ENCODE results near the gene L3HYPDH. TPM values are rescaled to one million over a fixed set of nuclear protein-coding genes. Genes with fewer than 3 reads are reported as not detected.

L3HYPDH gene
- polyA plus RNA-seq, 1 donor (not counting 4 experiments of a cell fraction or from before 2014, with no cell fraction given), result 37.5 TPM

GRCh38 chr14:59509101-59509500 is 24.9 kb upstream of the L3HYPDH start:
- no peak overlapping the region for H3K4me3 ChIP-seq (ENCODE audit: control insufficient read depth in 2 of 3, extremely low read depth in 1 of 3, insufficient read depth in 2 of 3, low read depth in 1 of 3, low read length in 3 of 3)
- H3K9me1 ChIP-seq (ENCODE audit: control insufficient read depth, extremely low read depth, insufficient read depth, low read length), result no peaks in the 10 kb centered on the region
- H4K20me1 ChIP-seq (ENCODE audit: control insufficient read depth, extremely low read depth, insufficient read depth, low read length), result no peaks in the 10 kb centered on the region
- H3K27me3 ChIP-seq (ENCODE audit: control insufficient read depth, extremely low read depth, insufficient read depth, low read length), result no peaks in the 10 kb centered on the region
- H3K4me2 ChIP-seq (ENCODE audit: control insufficient read depth, extremely low read depth, insufficient read depth, low read depth, low read length), result no peak overlapping the region
- dilution Hi-C loops (cut with MboI; ENCODE audit: extremely low pct_ligation_motif_present, low sequenced_read_pairs), result no loop called here
- no peaks in the 10 kb centered on the region for H3K79me2 ChIP-seq (ENCODE audit: control insufficient read depth, insufficient read depth, low read length)
- no peak overlapping the region for H3K9ac ChIP-seq (ENCODE audit: control insufficient read depth, extremely low read depth, insufficient read depth, low read length)
- H2AFZ ChIP-seq (ENCODE audit: control insufficient read depth, low read length), result no peak overlapping the region
- TF ChIP-seq, protein P1, sequence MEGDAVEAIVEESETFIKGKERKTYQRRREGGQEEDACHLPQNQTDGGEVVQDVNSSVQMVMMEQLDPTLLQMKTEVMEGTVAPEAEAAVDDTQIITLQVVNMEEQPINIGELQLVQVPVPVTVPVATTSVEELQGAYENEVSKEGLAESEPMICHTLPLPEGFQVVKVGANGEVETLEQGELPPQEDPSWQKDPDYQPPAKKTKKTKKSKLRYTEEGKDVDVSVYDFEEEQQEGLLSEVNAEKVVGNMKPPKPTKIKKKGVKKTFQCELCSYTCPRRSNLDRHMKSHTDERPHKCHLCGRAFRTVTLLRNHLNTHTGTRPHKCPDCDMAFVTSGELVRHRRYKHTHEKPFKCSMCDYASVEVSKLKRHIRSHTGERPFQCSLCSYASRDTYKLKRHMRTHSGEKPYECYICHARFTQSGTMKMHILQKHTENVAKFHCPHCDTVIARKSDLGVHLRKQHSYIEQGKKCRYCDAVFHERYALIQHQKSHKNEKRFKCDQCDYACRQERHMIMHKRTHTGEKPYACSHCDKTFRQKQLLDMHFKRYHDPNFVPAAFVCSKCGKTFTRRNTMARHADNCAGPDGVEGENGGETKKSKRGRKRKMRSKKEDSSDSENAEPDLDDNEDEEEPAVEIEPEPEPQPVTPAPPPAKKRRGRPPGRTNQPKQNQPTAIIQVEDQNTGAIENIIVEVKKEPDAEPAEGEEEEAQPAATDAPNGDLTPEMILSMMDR (optimal IDR thresholded peaks at IDR 0.05 in 1 of 3, IDR thresholded peaks at IDR 0.05 in 1 of 3, conservative IDR thresholded peaks at IDR 0.05 in 1 of 3; ENCODE audit: extremely low read depth in 1 of 3, insufficient read depth in 2 of 3, low read length in 3 of 3), result no peak
- no peak for TF ChIP-seq EZH2 (IDR thresholded peaks at IDR 0.05; ENCODE audit: low read length)
- no peaks in the 10 kb centered on the region for H3K9me3 ChIP-seq (ENCODE audit: control insufficient read depth, low read depth, low read length)
- FAIRE-seq, result no peak
- H3K4me1 ChIP-seq (ENCODE audit: control insufficient read depth, extremely low read depth, insufficient read depth, low read length), result no peaks in the 10 kb centered on the region
- no peak overlapping the region for H3K27ac ChIP-seq (ENCODE audit: control insufficient read depth, insufficient read depth, low read length)
- H3K36me3 ChIP-seq (ENCODE audit: control insufficient read depth in 2 of 2, extremely low read depth in 1 of 2, insufficient read depth in 2 of 2, low read length in 2 of 2), result no peaks in the 10 kb centered on the region
- DNase-seq (ENCODE audit: low read depth, low spot score), result no peak

- Histone ChIP-seq H4K20me1 (ENCODE audit: control insufficient read depth, extremely low read depth, insufficient read depth, low read length) (no peaks in the 10 kb centered on the region), H3K9ac (ENCODE audit: control insufficient read depth, extremely low read depth, insufficient read depth, low read length) (no peak overlapping the region), H3K9me1 (ENCODE audit: control insufficient read depth, extremely low read depth, insufficient read depth, low read length) (no peaks in the 10 kb centered on the region), H3K27ac (ENCODE audit: control insufficient read depth, insufficient read depth, low read length) (no peak overlapping the region), H2AFZ (ENCODE audit: control insufficient read depth, low read length) (no peak overlapping the region), H3K79me2 (ENCODE audit: control insufficient read depth, insufficient read depth, low read length) (no peaks in the 10 kb centered on the region), H3K36me3 (ENCODE audit: control insufficient read depth in 2 of 2, extremely low read depth in 1 of 2, insufficient read depth in 2 of 2, low read length in 2 of 2) (peaks cover 0 to 1% of the 10 kb centered on the region in 2 experiments), H3K4me2 (ENCODE audit: control insufficient read depth, extremely low read depth, insufficient read depth, low read depth, low read length) (no peak overlapping the region), H3K4me3 (ENCODE audit: control insufficient read depth in 2 of 3, extremely low read depth in 1 of 3, insufficient read depth in 2 of 3, low read depth in 1 of 3, low read length in 3 of 3) (no peak overlapping the region), H3K9me3 (ENCODE audit: control insufficient read depth, low read depth, low read length) (no peaks in the 10 kb centered on the region), H3K27me3 (ENCODE audit: control insufficient read depth, extremely low read depth, insufficient read depth, low read length) (no peaks in the 10 kb centered on the region), H3K4me1 (ENCODE audit: control insufficient read depth, extremely low read depth, insufficient read depth, low read length) (no peaks in the 10 kb centered on the region)
- no peak for FAIRE-seq
- TF ChIP-seq EZH2 (IDR thresholded peaks at IDR 0.05; ENCODE audit: low read length), result no peak
- TF ChIP-seq, protein P1 (optimal IDR thresholded peaks at IDR 0.05 in 1 of 3, IDR thresholded peaks at IDR 0.05 in 1 of 3, conservative IDR thresholded peaks at IDR 0.05 in 1 of 3; ENCODE audit: extremely low read depth in 1 of 3, insufficient read depth in 2 of 3, low read length in 3 of 3), result no peak
- DNase-seq (ENCODE audit: low read depth, low spot score), result no peak
- dilution Hi-C loops (cut with MboI; ENCODE audit: extremely low pct_ligation_motif_present, low sequenced_read_pairs), result no loop called here
Measured at GRCh38 chr14:59507752-59508103, 23.5 kb upstream of the L3HYPDH start.

Data from keratinocyte (primary cell).